WI38 (cell line): Measurements from ENCODE around the gene DIAPH2.

ENCODE experiments used
- H3K4me3 ChIP-seq: 2 replicates; pipeline ENCODE4 v1.5.1; 2011; ENCODE audit warnings: low read depth, mild to moderate bottlenecking, control low read depth, low read length
- CTCF ChIP-seq: IDR thresholded peaks from 2 replicates; pipeline ENCODE4 v1.5.1; 2012; ENCODE audit warnings: low read depth, mild to moderate bottlenecking, control low read depth, low read length

The DIAPH2 gene

GRCh38 chrX:97132664-97133415, 448.2 kb downstream of the DIAPH2 start:
- no peak overlapping the region for H3K4me3 ChIP-seq
- TF ChIP-seq CTCF = no peak

- no peak for TF ChIP-seq CTCF
- no peak overlapping the region for H3K4me3 ChIP-seq
These were observed 461.3 kb downstream of the DIAPH2 start for GRCh38 chrX:97145934-97146333.

DNA sequence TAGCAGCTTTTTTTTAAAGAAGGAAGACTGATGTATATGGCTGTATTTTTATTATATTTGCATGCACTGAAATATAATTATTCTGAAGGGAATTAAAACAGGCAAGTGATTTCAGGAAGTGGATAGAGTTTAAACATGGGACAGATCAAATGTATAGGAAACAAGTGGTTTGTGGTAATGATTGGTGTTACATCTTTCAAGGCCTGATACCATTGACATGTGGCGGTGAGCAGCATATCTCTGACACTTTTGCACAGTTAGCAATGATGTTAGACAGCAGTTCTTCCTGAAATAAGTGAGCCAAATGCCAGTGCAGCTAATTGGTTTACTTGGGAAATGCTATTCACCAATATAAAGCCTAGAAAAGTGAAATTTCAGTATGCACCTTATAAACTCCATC, 471.2 kb downstream of the DIAPH2 start:
- no peak for TF ChIP-seq CTCF
- H3K4me3 ChIP-seq = no peak overlapping the region

GRCh38 chrX:97158269-97158668, 473.6 kb downstream of the DIAPH2 start:
- TF ChIP-seq CTCF = no peak
- H3K4me3 ChIP-seq = no peak overlapping the region

DNA sequence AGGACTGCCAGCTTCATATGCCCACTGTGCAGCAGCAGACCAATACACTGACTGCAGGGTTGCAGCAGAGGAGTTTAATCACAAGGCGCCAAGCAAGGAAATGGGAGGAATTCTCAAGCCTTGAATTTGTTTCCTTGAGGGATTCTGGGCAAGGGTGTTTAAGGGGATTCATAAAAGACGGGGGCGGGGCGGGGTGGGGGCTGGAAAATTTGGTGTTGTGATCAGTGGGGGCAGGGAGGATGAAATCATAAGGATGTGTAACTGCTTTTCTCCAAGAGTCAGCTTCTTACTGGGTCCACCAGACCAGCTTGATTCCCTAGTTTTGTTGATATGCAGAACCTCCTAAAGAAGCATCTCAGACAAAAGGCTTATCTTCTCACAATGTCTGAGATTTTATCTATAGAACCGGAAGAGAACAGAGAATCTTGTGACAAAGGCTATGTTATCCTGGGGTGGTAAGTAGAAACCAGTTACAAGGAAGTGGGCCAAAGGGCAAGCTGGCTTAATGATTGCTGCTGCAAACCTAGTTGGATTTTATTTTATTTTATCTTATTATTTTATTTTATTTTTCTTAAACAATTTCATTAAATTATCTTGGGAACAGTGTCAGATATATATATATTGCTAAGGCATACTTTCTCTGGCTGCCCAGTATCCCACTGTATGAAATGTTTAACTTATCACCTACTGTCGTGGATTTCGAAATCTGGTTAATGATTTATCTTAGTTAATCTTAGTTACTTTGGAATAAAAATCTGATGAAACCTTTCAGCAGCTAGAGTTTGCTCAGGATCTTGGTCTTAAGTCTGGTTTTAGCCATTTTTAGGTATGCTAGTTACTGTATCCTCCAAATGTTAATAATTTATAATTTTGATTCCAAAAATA, 475.5 kb downstream of the DIAPH2 start:
- no peak overlapping the region for H3K4me3 ChIP-seq
- TF ChIP-seq CTCF = no peak

- no peak overlapping the region for H3K4me3 ChIP-seq
- TF ChIP-seq CTCF = no peak
These were observed 482.7 kb downstream of the DIAPH2 start for GRCh38 chrX:97167333-97167732.

DNA sequence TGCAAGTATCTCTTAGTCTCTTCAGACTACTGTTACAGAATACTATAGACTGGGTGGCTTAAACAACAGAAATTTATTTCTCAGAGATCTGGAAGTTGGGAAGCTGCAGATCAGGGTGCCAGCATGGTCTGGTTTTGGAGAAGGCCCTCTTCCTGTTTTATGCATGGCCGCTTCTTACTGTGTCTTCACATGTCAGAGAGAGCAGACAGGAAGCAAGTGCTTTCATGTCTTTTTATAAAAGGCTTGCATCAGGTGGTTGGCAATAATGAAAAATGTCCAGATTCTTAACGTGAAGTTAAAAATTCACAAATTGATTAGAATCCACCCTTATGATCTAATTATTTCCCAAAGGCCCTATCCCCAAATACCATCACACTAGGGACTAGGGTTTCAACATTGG, 484.0 kb downstream of the DIAPH2 start:
- H3K4me3 ChIP-seq = no peak overlapping the region
- TF ChIP-seq CTCF = no peak
